HG03159 (cell line): ENCODE measurements around the gene ATG16L1.
A peak's percentile ranks its signal among the peaks of the same experiment; 100 is the strongest.

ENCODE experiments used
- ATAC-seq: cut with Tn5 transposase; IDR thresholded peaks from one replicate; pipeline ENCODE4 v1.9.1; 2021; ENCODE audit warnings: mild to moderate bottlenecking, moderate library complexity; ENCODE audit not compliant: unreplicated experiment

The ATG16L1 gene

DNA sequence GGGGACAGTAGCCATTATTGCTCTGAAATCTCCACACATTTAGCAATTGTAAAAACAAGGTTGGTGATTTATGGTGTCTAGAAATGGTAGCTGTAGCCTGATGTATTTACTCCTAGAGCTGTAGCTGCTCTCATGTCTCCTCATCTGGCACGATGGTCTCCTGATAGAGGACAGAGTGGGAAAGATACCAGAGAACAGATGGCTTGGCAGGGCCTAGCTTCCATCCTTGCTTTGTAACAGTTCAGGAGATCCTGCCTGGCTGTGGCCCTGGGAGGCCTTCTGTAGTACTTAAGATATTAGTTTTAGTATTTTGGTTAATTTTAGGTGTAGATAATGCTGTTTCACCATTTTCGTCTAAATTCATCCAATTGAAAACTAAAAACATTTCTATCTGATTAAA, 6.7 kb downstream of the ATG16L1 start:
- no peak for ATAC-seq

DNA sequence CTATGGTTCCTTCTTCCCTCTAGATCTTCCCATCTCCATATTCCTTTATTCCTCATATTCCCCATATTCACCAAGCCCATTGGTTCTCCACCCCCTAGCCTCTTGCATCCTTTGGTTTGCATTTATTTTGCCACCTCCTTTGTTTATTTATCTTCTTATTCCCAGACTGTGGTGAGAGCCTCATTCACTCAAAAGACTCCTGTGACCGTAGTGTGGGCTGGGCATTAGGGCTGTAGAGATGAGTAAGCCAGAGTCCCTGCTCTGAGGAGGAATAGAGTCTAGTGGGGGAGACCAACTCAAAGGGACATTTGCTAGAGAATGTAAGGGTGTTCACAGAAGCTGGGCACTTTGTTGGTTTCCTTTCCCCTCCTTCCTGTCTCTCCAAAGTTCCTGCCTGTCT, 8.3 kb downstream of the ATG16L1 start:
- no peak for ATAC-seq

DNA sequence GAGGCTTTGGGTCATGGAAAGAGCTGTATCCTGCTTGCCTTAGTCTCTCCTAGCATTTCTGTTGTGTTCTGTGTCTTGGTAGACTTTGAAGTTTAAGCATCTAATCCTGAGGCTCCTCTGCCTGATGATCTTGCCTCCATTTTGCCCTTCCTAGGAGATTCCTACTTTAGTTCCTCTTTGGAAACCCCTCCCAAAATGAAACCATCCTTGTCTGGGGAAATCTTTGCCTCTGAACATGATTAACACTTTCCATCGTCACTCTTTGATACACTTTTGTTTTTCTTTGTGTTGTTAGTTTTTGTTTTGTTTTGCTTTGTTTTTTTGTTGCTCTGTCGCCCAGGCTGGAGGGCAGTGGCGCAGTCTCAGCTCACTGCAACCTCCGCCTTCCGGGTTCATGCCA, 9.2 kb downstream of the ATG16L1 start:
- ATAC-seq, result no peak

DNA sequence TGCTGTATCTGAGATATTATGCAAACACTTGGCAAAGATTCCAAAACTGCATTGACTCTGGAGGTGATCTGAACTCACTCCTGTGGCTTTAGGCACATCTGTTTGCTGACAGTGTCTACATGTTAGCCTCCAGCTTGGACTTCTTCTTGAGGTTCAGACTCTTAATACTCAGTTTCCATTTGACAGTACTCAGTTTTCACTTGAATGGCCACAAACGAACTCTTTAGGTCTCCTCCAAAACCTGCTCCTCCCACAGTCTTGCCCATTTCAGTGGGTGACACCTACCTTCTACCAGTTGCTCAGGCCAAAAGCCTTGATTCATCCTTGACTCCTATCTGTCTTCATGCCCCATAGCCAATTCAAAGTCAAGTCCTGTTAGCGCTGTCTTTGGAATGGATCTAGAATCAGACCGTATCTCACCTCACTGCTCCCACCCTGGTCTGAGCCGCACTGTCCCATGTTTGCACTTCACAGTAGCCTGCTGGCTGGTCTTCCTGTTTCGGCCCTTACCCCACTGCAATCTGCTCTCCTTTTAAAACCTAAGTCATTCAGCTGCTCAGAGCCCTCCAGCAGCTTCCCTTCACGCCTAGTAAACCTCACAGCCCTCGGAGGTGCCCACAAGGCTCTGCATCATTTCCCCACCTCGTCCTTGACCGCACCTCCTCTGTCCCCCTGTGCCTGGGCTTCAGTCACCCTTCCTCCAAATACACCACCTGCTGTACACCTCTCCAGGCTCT, 10.5 kb downstream of the ATG16L1 start:
- no peak for ATAC-seq

DNA sequence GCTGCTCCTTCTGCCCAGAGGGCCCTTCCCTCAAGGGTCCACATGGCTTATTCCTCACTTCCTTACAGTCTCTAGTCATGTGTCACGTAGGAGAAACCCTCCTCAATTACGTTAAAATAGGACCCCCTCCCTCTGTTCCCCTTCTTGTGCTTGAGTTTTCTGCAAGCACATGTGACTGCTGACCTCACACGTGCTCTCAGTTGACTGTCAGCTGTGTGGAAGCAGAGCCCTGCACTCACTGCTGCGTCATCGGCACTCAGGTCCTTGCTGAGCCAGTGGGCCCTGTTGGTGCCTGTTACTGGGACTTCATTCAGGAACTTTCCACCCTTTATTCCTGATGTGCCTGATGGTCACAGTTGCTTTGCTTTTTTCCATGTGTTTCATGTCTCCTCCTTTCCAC, 11.1 kb downstream of the ATG16L1 start:
- ATAC-seq, result no peak

DNA sequence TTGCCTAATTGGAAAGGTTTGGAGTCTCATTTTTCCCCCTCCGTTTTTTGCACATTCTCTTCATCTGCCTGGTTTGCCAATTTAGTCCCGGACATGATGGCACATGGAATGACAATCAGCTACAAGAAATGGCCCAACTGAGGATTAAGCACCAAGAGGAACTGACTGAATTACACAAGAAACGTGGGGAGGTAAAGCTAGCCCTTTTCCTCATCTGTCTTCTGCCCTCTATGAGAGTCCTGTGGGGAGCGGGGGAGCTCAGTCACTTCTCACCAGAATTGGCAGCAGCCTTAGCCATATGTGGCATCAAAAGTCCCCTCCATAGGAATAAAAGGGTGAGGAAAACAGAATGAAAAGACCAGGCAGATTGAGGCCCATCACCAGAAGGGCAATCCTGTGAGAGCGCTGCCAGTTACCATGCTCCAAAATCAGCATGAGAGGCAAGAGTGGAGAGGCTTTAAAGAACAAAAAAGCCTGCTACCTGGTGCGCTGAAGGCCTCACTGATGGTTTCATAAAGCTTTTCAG, 11.6 kb downstream of the ATG16L1 start:
- no peak for ATAC-seq

DNA sequence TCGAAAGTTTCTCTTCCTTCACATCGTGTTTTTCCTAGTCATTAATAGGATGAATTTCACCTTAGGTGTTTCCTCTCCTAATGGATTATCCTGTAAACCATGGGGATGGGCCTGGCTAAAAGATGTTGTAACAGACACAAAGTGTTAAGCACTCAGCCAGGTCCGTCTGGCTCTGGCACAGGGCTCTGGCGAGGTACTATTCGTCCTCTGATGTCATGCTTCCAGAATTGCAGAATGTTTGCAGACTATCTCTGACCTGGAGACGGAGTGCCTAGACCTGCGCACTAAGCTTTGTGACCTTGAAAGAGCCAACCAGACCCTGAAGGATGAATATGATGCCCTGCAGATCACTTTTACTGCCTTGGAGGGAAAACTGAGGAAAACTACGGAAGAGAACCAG, 13.2 kb downstream of the ATG16L1 start:
- ATAC-seq, result no peak

DNA sequence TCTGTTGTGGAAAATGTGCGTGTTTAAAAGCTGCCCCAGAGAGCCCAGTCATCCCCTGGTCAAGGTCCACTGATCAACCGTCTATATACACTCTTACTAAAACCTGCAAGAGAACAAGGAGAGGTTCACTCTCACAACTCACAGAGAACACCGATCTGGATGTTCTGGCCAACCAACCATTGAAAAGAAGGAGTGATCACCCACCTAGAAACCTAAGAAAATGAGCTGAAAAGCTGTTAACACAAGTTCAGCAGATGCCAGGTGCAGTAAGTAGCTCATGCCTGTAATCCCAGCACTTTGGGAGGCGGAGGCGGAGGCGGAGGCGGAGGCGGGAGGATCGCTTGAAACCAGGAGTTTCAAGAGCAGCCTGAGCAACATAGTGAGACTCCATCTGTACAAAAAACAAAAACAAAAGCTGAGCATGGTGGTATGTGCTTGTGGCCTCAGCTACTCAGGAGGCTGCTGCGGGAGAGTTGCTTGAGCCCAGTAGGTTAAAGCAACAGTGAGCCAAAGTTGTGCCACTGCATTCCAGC, 14.5 kb downstream of the ATG16L1 start:
- no peak for ATAC-seq

DNA sequence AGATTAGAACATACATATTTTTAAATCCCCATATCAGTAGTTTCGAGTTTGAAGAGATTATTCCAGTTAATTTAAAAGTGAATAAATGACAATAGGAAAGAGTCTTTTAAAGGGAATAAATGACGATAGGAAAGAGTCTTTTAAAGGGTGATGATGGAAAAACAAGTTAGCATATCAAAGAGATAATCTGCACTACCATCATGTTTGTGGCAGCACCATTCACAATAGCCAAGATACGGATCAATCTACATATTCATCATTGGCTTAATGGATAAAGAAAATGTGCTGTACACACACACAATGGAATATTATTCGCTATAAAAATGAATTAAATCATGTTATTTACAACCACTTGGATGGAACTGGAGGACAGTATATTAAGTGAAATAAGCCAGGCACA, 15.0 kb downstream of the ATG16L1 start:
- ATAC-seq, result no peak

DNA sequence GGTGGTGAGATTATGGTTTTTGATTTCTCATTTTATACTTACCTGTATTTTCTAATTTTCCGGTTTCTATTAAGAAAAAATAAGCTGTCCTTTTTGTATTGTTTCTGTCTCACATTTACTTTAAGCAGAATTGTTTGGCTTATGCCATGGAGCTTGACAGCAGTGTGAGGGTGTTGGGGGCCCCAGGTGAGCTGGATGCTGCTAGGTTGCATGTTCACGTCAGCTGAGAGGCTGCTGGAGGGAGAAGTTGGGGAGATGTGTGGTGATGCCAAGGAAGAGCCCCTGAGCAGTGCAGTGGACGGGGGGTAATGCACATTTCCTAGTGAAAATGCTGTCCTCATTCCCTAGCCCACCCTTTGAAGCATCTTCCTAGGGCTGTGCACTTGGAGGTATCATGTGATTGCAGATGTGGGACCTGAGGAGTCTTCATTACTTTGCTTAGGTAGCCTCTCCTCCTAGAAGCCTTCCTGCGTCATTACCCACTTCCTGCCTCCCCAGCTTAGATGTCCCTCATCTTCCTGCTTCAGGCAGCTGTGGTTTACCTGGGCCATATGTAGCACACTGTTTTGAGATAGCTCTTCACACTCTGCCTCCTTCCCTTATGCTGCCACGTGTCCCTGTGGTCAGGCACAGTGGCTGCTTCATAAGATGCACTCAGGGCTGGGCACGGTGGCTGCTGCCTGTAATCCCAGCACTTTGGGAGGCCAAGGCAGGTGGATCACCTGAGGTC, 16.2 kb downstream of the ATG16L1 start:
- peak; percentile 77 for ATAC-seq

DNA sequence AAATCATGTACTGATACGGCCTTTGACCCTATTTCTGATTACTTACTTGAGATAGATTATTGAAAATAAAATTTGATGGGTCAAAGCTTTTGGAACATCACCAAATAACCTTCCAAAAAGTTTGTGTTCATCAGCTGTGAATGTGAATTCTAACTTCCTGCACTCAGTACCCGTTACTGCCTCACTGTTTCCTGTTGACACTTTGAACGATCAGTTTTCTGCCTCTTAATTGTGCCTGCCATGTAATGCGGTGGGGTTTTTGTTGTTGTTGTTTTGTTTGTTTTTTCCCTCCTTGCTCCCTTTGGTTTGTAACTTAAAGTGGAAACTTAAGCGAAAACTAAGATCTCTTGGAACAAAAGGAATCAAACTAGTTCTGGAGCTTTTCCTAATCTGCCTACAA, 18.9 kb downstream of the ATG16L1 start:
- ATAC-seq, result no peak

DNA sequence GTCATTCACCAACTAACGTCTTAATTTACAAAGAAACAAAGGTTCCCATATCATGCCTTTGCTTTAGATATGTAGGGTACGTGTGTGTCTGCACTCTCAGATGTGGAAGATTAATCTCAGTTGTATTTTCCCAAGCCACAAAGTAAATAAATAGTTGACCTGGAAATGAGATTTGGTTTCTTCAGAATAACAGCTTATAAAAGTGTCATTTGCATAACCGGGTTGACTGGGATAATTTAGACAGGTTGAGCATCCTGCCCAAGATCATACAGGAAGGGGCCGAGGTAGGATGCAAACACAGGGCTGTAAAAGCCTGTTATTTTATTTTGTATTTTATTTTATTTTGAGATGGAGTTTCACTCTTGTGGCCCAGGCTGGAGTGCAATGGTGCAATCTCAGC, 19.5 kb downstream of the ATG16L1 start:
- no peak for ATAC-seq

DNA sequence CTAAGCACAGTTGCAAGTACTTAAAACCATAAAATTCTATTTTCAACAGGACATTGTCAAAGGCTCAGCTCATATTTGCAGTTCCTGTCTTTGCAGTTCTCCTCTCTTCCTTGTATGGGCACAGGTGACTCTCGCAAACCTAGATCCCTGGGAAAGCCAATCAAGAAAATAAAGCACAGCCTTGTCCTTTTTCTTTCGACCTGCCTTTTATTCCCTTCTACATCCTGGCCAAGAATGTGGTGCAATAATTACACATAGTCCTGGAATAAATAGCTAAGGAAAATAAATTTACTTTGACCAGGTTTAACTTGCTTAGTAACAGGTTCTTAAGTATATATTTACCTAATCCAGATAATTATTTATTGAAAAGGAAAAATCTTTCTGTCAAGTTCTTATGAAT, 20.2 kb downstream of the ATG16L1 start:
- no peak for ATAC-seq

DNA sequence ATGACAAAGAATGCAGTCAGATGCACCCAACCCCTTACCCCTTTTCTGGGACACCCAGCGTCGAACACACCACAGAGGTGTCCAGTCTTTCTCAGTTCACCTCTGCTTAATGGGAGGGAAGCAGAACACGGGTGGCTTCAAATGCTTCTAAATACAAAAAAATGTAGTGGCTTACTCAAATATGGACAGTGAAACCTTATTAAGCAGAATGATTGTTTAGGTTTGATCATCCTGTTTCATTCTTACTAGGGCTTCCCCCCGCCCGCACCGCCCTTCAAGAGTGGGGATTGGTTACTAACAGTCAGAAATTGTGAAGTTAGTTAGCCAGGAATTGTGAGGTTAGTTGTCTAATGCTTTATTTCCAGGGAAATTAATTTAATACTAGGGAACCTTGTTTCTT, 21.6 kb downstream of the ATG16L1 start:
- no peak for ATAC-seq

DNA sequence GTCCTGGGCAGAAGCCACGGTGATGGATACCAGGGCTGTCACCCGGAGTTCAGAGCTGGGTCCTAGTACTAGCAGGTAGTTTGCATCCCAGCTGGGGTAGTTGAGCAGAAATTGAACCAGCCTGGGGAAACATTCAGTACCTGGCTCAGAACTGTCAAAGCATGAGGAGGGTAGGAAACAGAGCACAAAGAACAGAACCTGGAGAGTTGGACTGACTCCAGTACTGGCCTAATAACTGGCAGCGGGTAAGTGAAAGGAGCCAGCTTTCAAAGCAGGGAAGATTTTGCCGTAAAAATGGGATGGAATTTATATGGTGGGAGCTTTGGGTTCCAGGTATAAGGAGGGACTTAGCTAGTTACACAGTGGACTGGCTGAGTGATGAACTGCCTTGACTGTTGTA, 23.8 kb downstream of the ATG16L1 start:
- no peak for ATAC-seq

DNA sequence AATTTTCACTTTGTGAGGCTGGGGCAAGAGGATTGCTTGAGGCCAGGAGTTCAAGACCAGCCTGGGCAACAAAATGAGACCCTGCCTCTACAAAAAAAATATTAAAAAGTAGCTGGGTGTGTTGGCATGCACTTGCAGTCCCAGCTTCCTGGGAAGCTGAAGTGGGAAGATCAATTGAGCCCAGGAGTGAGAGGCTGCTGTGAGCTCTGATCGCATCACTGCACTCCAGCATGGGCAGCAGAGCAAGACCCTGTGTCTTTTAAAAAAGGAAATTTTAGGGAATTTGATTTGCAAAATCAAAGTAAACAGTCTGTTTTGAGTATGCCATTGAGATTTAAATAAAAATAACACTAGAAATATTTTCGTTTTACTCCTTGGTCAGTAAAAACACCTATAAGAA, 27.4 kb downstream of the ATG16L1 start:
- no peak for ATAC-seq

DNA sequence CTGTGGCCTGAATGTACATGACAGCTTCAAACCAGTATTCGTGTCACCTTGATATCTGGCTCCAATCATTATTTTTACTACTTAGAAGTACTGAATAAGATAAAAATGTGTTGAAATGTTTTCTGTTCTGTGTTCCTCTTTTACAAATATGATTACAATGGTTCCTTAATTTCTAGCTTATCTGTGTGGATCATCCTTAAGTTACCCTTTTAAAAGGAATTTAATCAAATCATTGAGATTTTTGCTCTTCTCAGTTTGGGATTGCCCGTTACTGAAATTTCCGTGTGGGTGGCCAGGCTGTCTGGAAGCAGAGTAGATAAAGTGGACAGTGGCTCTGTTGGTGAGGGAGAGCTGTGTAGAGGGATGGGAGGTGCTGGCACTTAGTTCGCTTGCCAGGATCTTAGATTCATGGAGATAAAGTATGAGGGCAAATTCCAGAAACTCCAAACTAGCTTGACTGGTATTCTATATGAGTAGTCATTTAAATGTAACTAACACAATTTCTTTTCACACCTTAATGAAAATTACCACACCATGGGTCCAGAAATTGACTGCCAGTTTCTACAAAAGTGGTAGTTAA, 28.7 kb downstream of the ATG16L1 start:
- no peak for ATAC-seq

DNA sequence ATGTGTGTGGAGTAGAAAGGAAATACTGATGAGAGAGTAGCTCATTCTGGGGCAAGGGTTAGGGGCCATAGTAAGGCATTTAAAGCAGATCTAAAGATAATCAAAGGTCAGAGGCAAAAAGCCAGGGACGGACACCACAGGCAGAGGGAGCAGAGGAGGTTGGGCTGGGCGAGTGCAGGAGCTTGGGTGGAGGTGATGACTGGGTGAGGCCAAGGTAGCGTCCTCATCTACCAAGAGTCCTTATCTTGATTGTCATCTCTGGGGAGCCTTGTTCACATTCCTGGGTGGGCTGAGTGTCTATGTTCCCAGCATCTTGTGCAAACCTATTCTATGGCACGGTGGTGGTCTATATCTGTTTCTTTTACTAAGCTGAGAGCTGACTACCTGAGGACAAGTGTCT, 30.1 kb downstream of the ATG16L1 start:
- no peak for ATAC-seq

DNA sequence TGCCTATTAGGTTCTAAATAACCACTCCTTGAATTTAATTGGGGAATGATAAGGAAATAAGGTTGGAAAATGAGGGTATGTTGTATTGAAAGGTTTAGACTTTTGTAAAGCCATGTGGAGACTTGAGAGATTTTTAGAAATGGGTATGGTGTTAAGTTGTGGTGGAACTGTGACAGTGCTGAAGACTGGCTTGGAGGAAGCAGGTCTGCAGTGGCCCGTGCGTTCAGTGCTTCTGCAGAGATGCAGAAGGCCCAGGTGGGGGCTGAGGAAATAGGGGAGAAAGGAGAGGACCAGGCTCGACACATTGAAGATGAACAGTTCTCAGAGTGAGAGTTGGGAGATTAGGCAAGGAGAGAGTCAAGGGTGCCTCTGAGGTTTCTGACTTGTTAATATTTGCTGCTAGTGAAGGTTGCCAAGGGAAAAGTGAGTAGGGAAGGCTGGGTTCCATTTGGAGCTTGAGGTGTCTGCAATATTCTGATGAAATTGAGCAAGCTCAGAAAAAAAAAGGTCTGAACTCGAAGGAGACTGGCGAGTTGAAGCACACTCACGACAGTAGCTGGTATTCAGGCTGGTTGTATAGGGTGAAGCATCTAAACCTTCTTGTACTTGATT, 30.6 kb downstream of the ATG16L1 start:
- ATAC-seq, result no peak

DNA sequence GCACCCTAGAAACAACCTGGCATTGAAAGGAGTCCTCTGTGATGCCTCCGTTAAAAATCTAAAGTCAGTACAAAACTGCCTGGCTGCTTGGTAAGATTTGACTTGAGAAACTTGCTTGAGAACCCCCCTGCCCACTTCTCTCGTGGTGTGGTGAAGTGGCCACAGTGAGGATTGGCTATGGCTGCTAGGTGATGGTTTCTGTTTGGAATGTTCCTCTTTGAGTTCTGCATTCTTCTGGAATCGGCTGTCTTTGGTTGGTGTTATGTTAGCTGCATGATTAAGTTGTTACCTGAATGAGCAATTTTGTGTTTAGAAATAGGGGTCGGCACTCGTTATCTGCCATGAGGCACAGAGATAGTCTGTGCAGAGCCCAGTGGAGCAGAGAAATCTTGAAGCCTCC, 34.4 kb downstream of the ATG16L1 start:
- no peak for ATAC-seq

DNA sequence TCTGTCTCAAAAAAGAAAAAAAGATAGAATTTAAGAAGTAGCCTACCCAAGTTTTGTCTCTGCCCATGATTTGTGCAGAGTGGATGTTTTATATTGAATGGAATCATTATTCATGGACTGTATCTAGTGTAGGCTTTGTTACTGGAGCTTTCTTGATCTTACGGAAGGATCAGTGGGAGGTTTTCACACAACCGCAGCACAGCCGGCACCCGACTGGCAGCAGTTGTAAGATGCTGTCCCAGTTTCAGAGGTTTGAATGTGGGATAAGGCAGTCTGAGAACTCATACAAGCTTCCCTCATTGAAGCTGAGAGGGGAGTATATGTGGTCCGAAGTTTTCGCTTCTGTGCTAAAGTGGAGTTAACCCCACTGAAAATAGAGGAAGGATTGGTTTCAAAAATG, 36.4 kb downstream of the ATG16L1 start:
- ATAC-seq, result no peak
